GM23248 (cell line): ENCODE data around the gene PDGFD. TPM values are rescaled to one million over a fixed set of nuclear protein-coding genes. Genes with fewer than 3 reads are reported as not detected.
A peak's percentile ranks its signal among the peaks of the same experiment; 100 is the strongest.

Source experiments
- DNase-seq: peaks from one replicate; pipeline ENCODE4 v3.0.0-alpha.2; 2015
- H2AFZ ChIP-seq: fragments of 200-600 bp; sonication (generic); 2 replicates; pipeline ENCODE4 v1.6.1; 2016; ENCODE audit warnings: antibody characterized with exemption
- H3F3A ChIP-seq: fragments of 200-600 bp; sonication (generic); 2 replicates; pipeline ENCODE4 v1.6.1; 2016; ENCODE audit warnings: mild to moderate bottlenecking, antibody characterized with exemption, mixed run types; ENCODE audit not compliant: insufficient read depth
- H3K27ac ChIP-seq: fragments of 200-600 bp; sonication (generic); 2 replicates; pipeline ENCODE4 v1.5.1; 2016; ENCODE audit warnings: mild to moderate bottlenecking
- H3K27me3 ChIP-seq: fragments of 200-600 bp; sonication (generic); replicated peaks from 2 replicates; pipeline ENCODE4 v1.6.1; 2016; ENCODE audit warnings: mild to moderate bottlenecking; ENCODE audit not compliant: insufficient read depth
- H3K36me3 ChIP-seq: fragments of 200-600 bp; sonication (generic); 2 replicates; pipeline ENCODE4 v1.6.1; 2016; ENCODE audit warnings: low read depth, mild to moderate bottlenecking
- H3K4me1 ChIP-seq: fragments of 200-600 bp; sonication (generic); 2 replicates; pipeline ENCODE4 v1.6.1; 2016; ENCODE audit warnings: mild to moderate bottlenecking; ENCODE audit not compliant: insufficient read depth
- H3K4me2 ChIP-seq: fragments of 200-600 bp; sonication (generic); one replicate; pipeline ENCODE4 v1.6.1; 2016; ENCODE audit warnings: mild to moderate bottlenecking; ENCODE audit not compliant: unreplicated experiment
- H3K4me3 ChIP-seq: fragments of 200-600 bp; sonication (generic); 2 replicates; pipeline ENCODE4 v1.5.1; 2016; ENCODE audit warnings: mild to moderate bottlenecking
- H3K79me2 ChIP-seq: fragments of 200-600 bp; sonication (generic); 2 replicates; pipeline ENCODE4 v1.6.1; 2016; ENCODE audit warnings: mild to moderate bottlenecking; ENCODE audit not compliant: insufficient read depth
- H3K9ac ChIP-seq: fragments of 200-600 bp; sonication (generic); 2 replicates; pipeline ENCODE4 v1.6.1; 2016; ENCODE audit warnings: mild to moderate bottlenecking
- H3K9me2 ChIP-seq: fragments of 200-600 bp; sonication (generic); 2 replicates; pipeline ENCODE4 v1.6.1; 2016; ENCODE audit warnings: mixed run types, mild to moderate bottlenecking, moderate library complexity; ENCODE audit not compliant: insufficient read depth
- H3K9me3 ChIP-seq: fragments of 200-600 bp; sonication (generic); one replicate; pipeline ENCODE4 v1.6.1; 2017; ENCODE audit warnings: low read depth
- H4K20me1 ChIP-seq: fragments of 200-600 bp; sonication (generic); 2 replicates; pipeline ENCODE4 v1.6.0; 2016; ENCODE audit not compliant: insufficient read depth
- EZH2 ChIP-seq: fragments of 200-600 bp; sonication (generic); IDR thresholded peaks from 2 replicates; pipeline ENCODE4 v1.6.1; 2018; ENCODE audit warnings: antibody characterized with exemption, mild to moderate bottlenecking; ENCODE audit not compliant: insufficient read depth, poor library complexity, severe bottlenecking
- EZH2phosphoT487 ChIP-seq: fragments of 200-600 bp; sonication (generic); IDR thresholded peaks from 2 replicates; pipeline ENCODE4 v1.6.1; 2018; ENCODE audit warnings: antibody characterized with exemption, moderate library complexity, mild to moderate bottlenecking, low read depth; ENCODE audit not compliant: insufficient read depth
- WGBS, 2 experiments: methylation state at CpG; one replicate each; pipeline ENCODE4 v1.1.6; 2015 to 2017; ENCODE audit warnings: low lambda C conversion rate in 2 of 2, low coverage in 1 of 2; ENCODE audit errors: missing lambda C conversion rate in 2 of 2; 5-methylcytosine and 5-hydroxymethylcytosine counted together
- in situ Hi-C: fragments of 300-500 bp; cut with MboI; formaldehyde crosslinking; loops from 2 replicates; pipeline ENCODE4 v1.15.0; 2020
- polyA plus RNA-seq: library from polyadenylated mRNA; unstranded; fragments of >200 nt; fragmentation: Nextera tagmentation; extraction: Ambion mirVana; gene quantifications from 2 replicates; pipeline ENCODE4 v1.2.1, GENCODE V29; 2016
- total RNA-seq: library from RNA; depleted of rRNA; stranded (reverse); fragments of >200 nt; shearing (Covaris generic); gene quantifications from 2 replicates; pipeline ENCODE4 v1.2.3, GENCODE V29; 2014

PDGFD gene
- total and polyA plus RNA-seq, 2 experiments from 2014 or later: 0.81 to 1.3 TPM

- peak; percentile 42 for DNase-seq
- H3K4me1 ChIP-seq: peaks cover 33% of the 10 kb centered on the region
- no peak overlapping the region for H3K9ac ChIP-seq
- H3K27ac ChIP-seq: peak overlapping the region; percentile 9; the same call in 1 of the 2 replicates
- no peaks in the 10 kb centered on the region for H3K9me3 ChIP-seq
- no peaks in the 10 kb centered on the region for H4K20me1 ChIP-seq
- H3K36me3 ChIP-seq: no peaks in the 10 kb centered on the region
- H3F3A ChIP-seq: peaks cover 18% of the 10 kb centered on the region
- WGBS, 2 experiments: 13 to 16% methylated on average over 3 of the region's 3 CpGs
- H2AFZ ChIP-seq: no peak overlapping the region
- H3K79me2 ChIP-seq: no peaks in the 10 kb centered on the region
- peak overlapping the region; percentile 35 for H3K4me2 ChIP-seq
- TF ChIP-seq EZH2 (no peak), EZH2phosphoT487 (no peak)
- no peaks in the 10 kb centered on the region for H3K27me3 ChIP-seq
- no peaks in the 10 kb centered on the region for H3K9me2 ChIP-seq
- in situ Hi-C loops: no loop called here
- H3K4me3 ChIP-seq: 0 out of 2 replicates have a peak overlapping the region, but pooled peaks have one; percentile 5
These were observed 217.0 kb downstream of the PDGFD start for GRCh38 chr11:103946793-103947545.

DNA sequence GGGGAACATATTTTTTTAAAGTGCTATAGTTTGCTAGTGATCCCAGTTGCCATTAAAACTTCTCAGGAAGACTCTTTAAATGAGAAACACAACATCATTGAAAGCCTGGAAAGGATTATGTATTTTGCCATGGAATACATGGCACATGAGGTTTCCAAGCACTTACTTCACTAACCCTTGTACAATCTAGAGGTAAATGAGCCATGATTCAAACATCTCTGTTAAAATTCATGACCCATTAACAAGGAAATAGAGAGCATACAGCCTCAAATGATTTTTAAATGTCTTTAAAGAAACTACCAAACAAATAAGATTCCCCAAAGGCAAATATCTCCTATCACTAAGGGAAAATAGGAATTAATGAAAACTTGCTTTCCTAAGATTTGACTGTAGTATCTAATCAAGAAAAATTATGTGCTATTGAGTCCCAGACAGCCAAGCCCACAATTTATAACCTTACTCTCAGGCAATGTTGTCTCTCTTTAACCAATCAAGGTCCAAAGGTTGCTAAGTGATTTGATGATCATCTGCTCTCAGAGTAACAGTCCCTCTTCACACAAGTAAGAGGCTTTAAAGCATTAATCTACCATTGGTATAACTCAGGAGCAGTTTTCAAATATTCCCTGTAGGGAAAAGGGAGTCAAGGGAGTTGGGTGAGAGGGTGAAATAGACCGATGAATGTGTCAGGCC lies 219.6 kb downstream of the PDGFD start:
- 79 to 100% methylated on average over 1 of the region's 1 CpG for WGBS, 2 experiments

DNA sequence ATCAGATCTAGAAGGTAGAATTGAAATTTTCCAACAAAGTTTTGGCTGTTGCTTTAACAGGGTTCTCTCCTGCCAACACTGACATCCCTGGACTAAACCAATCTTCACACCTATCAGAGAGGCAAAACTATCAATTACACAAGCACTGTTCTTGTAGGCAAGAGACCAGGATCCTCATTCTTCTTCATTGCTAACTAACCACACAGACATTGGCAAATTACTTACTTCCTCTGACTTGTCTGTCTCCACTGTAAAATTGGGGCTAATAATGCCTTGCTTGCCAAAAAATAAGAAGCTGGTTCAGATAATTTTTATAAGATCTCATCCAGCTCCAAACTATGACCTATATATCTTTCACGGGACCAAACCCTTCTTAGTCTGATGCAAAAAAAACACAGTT lies 221.3 kb downstream of the PDGFD start:
- Histone ChIP-seq H3F3A (peaks cover 27% of the 10 kb centered on the region), H3K4me2 (no peak overlapping the region), H3K79me2 (no peaks in the 10 kb centered on the region), H3K9ac (no peak overlapping the region), H3K4me1 (peaks cover 41% of the 10 kb centered on the region), H3K4me3 (no peak overlapping the region), H4K20me1 (no peaks in the 10 kb centered on the region), H3K9me2 (no peaks in the 10 kb centered on the region), H2AFZ (no peak overlapping the region), H3K27ac (no peak overlapping the region), H3K36me3 (no peaks in the 10 kb centered on the region), H3K27me3 (no peaks in the 10 kb centered on the region), H3K9me3 (no peaks in the 10 kb centered on the region)
- in situ Hi-C loops: no loop called here
- TF ChIP-seq EZH2: no peak
- no peak for TF ChIP-seq EZH2phosphoT487
- DNase-seq: no peak
- 86 to 95% methylated on average over 1 of the region's 1 CpG for WGBS, 2 experiments

More for the DNA sequence above, 219.6 kb downstream of the PDGFD start:
- Histone ChIP-seq H3K9me3 (no peaks in the 10 kb centered on the region), H3K36me3 (no peaks in the 10 kb centered on the region), H3F3A (peaks cover 32% of the 10 kb centered on the region), H3K4me1 (peaks cover 48% of the 10 kb centered on the region), H3K4me2 (no peak overlapping the region), H3K27ac (no peak overlapping the region), H3K9ac (no peak overlapping the region), H2AFZ (no peak overlapping the region), H3K79me2 (no peaks in the 10 kb centered on the region), H3K4me3 (no peak overlapping the region), H4K20me1 (no peaks in the 10 kb centered on the region), H3K27me3 (no peaks in the 10 kb centered on the region), H3K9me2 (no peaks in the 10 kb centered on the region)
- TF ChIP-seq EZH2phosphoT487 (no peak), EZH2 (no peak)
- DNase-seq: no peak
- in situ Hi-C loops: no loop called here

DNA sequence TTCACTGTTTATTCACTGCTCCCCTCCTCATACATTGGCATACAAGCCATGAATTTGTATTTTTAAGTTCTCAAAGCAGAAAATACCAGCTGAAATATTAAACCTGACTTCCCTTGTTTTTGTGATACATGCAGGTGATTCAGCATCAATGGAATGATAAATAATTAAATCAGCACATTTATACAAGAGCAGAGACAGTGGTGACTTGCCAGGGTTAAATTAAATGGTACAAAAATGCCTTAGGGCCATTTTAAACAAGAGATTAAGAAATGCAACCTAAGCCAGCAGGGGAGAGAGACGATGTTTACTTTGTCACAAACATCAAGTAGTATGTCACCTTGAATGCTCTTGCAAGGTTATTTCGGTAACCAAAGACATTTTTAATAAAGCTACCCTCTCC lies 223.4 kb downstream of the PDGFD start:
- Histone ChIP-seq H3K79me2 (no peaks in the 10 kb centered on the region), H2AFZ (no peak overlapping the region), H3K36me3 (no peaks in the 10 kb centered on the region), H3K9me3 (no peaks in the 10 kb centered on the region), H3K4me3 (no peak overlapping the region), H3K27me3 (no peaks in the 10 kb centered on the region), H3K4me2 (peak overlapping the region; percentile 37), H3K27ac (no peak overlapping the region), H4K20me1 (no peaks in the 10 kb centered on the region), H3F3A (peaks cover 13% of the 10 kb centered on the region; the same call in 1 of the 2 replicates), H3K9ac (no peak overlapping the region), H3K4me1 (peaks cover 36% of the 10 kb centered on the region), H3K9me2 (no peaks in the 10 kb centered on the region)
- WGBS, 2 experiments: 51 to 60% methylated on average over 2 of the region's 2 CpGs
- no peak for TF ChIP-seq EZH2
- TF ChIP-seq EZH2phosphoT487: no peak
- in situ Hi-C loops: no loop called here
- DNase-seq: peak; percentile 52
